WTC11 (cell line): ENCODE measurements around the gene BCAS3.

Experiments
- ATF2 ChIP-seq: sonication (generic); formaldehyde crosslinking; IDR thresholded peaks from 2 replicates; pipeline ENCODE4 v1.8.1; 2022; ENCODE audit warnings: low read depth, missing genetic modification reagents, borderline replicate concordance
- ATF3 ChIP-seq: sonication (generic); formaldehyde crosslinking; conservative IDR thresholded peaks from 2 replicates; pipeline ENCODE4 v1.8.1; 2022; ENCODE audit warnings: mild to moderate bottlenecking, missing genetic modification reagents
- CTCF ChIP-seq: fragments of 200-600 bp; IDR thresholded peaks from 2 replicates; pipeline ENCODE4 v1.8.0; 2022; ENCODE audit warnings: antibody characterized with exemption
- ERG ChIP-seq: fragments of 250-450 bp; sonication (Bioruptor Pico); IDR thresholded peaks from 2 replicates; pipeline ENCODE4 v1.8.0; 2021; ENCODE audit warnings: mild to moderate bottlenecking
- HMGA2 ChIP-seq: fragments of 250-450 bp; sonication (Bioruptor Pico); IDR thresholded peaks from 2 replicates; pipeline ENCODE4 v1.4.0; 2021; ENCODE audit warnings: mild to moderate bottlenecking, moderate library complexity
- IRF1 ChIP-seq: sonication (generic); formaldehyde crosslinking; IDR thresholded peaks from 2 replicates; pipeline ENCODE4 v1.8.0; 2023; ENCODE audit warnings: missing genetic modification reagents
- PREB ChIP-seq: sonication (generic); formaldehyde crosslinking; IDR thresholded peaks from 2 replicates; pipeline ENCODE4 v1.8.1; 2022; ENCODE audit warnings: mild to moderate bottlenecking, missing genetic modification reagents, moderate library complexity, borderline replicate concordance
- USF2 ChIP-seq: sonication (generic); formaldehyde crosslinking; IDR thresholded peaks from 2 replicates; pipeline ENCODE4 v1.8.1; 2023; ENCODE audit warnings: mild to moderate bottlenecking, missing genetic modification reagents, moderate library complexity
- ZNF512 ChIP-seq: sonication (generic); formaldehyde crosslinking; IDR thresholded peaks from 2 replicates; pipeline ENCODE4 v1.8.1; 2022; ENCODE audit warnings: missing genetic modification reagents, borderline replicate concordance

- TF ChIP-seq CTCF (no peak), USF2 (CRISPR knock-in tag) (no peak), ATF2 (no peak), ZNF512 (no peak), ERG (CRISPR knock-in tag) (no peak), ATF3 (CRISPR knock-in tag) (no peak), PREB (no peak), IRF1 (CRISPR knock-in tag) (no peak), HMGA2 (CRISPR knock-in tag) (no peak)
Observed at GRCh38 chr17:61011251-61011650, 333.6 kb downstream of the BCAS3 start.
